Stimulated activated CD8-positive, alpha-beta memory T cell treated with anti-CD3 and anti-CD28 coated beads, Interleukin-4, amount 100 ng/mL, for 48 hours (primary cell): ENCODE measurements around the gene SELENOM.
"Not testable (repeated sequence)": the region's sequence is repeated elsewhere in the genome, so short reads cannot be mapped to it uniquely, and the experiment has no call there.

Experiments used
- DNase-seq: peaks from one replicate; pipeline ENCODE4 v3.0.0-alpha.2; 2020

Gene SELENOM

DNA sequence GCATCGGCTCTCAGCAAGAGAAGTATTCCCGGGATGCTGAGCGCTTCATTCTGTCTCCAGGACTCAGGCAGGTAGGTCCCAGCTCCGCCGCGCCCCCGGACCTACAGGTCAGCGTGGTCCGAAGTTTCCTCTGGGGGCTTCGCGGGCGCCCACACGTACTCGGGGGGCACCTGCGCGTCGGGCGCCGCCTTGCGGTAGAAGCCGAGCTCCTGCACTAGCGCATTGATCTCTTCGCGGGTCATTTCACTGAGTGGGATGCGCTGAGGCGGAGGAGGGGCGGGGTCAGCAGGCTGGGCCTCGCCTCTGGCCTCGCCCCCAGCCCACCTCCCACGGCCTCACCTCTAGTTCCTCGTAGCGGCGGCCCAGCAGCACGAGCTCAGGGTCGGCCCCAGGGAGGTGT is 2.5 kb downstream of the SELENOM start:
- no peak for DNase-seq

DNA sequence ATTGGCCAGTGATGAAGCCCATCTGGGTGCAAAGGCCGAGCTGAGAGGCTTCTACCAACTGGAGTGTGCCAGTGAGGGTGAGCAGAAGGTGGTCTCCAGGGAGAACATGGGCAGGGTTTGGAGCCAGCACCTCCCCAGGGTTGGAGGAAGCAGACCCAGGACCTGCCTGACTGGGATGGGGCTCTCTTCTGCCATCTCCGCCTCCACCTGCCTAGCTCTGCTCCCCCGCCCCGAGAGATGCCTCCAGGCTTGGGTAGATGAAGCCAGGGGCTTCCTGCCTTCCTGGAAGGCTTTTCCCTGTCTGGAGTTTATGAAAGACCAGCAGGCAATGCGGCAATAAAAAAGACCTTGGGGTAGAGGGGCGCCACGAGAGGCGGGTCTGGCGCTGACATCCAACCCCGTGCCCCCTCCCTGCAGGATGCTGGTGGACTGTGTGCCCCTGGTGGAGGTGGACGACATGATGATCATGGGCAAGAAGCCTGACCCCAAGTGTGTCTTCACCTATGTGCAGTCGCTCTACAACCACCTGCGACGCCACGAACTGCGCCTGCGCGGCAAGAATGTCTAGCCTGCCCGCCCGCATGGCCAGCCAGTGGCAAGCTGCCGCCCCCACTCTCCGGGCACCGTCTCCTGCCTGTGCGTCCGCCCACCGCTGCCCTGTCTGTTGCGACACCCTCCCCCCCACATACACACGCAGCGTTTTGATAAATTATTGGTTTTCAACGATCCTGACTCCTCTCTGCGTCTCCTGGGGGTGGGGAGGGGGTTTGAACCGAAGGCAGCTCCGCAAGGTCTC is 3.3 kb downstream of the SELENOM start:
- DNase-seq: no peak

DNA sequence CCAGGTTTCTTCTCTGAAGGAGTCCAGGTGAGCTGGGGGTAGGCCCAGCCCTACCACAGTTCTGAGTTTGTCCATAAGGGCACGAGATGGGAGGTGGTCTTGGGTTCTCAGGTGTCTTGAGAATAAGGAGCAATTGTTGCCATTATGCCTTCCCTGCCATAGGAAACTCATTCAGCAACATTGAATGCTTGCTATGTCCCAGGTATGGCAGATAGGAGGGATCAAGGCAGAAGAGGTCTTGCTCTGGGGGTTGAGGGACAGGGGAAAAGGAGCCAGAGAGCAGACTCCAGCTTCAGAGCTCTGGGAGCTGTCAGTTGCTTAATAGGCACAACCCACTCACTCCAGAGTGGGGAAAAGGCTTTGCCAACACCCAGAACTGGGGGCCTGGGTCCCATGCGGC is 4.3 kb downstream of the SELENOM start:
- DNase-seq: no peak

DNA sequence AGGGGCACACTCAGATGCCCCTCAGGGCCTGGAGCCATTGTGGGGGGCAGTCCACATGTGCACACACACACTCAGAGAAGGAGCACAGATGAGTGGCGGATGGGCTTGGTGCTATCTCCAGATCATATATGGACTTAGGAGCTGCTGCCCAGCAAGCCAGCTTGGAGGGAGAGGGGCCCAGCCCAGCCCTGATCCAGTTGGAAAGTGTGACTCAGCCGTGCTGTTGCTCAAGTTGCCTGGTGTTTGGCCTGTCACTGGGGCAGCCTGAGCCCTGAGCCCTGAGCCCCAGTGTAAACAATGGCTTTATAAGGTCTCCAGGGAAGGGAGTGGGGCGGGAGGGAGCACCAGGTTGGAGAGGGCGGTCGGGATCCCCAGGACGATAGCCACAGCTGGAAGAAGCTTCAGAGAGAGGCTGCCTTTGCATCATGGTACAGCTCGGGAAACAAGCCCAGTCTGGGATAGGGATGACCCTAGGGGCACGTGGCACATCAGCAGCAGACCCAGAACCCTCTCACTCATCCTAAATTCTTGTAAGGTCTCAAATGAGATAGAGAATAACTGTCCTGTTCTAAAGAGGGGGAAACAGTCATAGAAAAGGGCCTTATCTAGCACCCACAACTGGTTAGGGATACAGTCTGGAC is 4.8 kb downstream of the SELENOM start:
- no peak for DNase-seq

DNA sequence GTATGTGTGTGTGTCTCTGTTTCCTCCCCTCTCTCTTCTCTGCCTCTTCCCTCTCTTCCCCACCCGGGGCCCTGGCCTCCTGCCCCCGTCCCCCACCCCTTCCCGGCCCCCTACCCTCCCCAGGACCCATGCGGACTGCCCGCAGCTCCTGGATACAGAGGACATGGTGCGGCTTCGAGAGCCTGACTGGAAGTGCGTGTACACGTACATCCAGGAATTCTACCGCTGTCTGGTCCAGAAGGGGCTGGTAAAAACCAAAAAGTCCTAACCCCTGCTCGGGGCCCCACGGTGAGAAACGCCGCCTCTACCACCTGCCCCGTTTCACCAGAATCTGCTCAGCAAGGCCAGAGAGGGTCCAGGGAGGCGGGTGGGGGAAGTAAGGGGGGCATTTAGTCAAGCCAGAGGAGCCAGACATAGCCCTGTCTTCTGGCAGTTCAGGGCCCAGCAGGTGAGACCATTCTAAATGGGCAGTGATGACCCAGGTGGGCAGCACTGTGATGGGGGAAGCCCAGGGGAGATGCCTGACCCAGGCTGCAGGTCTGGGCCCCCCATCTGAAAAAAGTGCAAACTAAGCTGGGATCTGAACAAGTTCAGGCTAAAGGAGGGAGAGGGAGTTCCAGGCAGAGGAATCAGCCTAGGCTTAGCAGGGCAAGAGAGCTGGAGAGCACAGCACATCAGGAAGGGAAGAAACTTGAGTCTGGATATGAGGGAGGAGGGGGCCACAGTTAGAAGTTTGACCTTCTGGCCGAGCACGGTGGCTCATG is 6.4 kb downstream of the SELENOM start:
- no peak for DNase-seq

DNA sequence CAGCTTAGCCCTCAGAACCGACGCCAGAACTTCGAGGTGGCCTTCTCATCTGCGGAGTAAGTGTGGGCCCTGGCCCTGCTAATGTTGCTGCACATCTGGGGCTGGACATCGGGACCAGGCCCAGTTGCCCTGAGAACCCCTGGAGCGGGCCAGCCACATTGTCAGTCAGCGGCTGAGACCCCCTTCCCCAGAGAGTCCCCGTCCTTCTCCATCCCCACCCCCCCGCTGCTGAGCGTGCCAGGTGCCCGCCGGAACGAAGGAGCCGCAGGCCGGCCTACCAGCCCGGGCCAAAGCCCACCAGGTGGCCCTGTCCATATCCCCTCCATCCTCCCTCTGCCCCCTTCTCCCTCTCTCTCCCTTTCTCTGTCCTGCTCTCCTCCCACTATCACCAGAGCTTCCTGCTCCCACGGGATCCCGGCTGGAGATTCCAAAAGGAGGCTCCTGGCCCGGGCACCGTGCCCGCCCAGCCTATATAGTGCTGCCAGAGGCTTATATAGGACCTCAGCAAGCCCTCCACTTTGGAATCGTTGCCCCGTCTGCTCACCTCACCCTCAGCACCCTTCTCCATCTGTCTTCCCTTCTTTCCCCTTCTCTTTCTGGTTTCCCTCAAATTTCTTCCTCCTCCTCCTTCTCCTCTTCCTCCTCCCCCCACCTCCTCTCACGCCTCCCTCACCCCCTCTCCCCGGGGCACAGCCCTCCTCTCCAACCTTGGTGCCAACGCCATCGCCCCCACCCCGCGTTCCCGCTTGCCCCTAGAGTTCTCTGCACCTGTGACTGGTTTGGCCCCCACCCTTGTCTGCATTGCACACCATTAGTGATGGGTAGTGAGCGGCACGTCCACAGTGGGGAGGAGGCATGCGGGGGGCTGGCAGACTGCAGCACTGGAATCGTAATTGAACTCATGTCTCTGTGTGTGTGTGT is 7.3 kb downstream of the SELENOM start:
- no peak for DNase-seq

DNA sequence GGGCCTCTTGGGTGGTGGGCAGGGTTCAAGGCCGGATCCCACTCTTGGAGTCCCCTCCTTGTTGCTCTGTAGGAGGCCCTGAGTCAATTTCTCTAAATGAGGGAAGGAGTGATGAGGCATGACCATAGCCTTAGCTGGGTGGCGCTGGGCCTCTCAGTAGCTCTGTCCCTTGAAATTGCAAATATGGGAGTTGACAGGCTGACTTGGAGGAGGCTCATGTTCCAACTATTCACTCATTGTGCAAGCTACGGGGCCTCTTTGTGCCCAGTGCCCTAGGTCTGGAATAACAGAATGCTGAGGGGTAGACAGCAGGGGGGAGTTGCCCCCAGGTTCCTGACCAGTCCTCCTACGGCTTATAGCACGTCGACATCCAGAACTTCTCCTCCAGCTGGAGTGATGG is 8.0 kb downstream of the SELENOM start:
- DNase-seq: no peak

DNA sequence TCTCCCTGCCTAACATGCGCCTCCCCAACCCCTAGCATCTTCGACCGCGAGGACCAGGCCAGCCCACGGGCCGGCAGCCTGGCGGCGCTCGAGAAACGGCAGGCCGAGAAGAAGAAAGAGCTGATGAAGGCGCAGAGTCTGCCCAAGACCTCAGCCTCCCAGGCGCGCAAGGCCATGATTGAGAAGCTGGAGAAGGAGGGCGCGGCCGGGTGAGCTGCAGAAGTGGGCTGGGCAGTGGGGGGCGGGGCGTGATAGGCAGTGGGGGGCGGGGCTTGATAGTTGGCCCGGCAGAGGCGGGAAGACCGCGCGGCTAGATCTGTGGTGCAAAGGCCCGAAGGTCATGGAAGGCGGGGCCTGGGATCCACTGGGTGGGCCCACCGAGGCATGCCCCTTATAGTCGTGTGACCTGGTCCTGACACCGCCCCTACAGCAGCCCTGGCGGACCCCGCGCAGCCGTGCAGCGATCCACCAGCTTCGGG is 8.7 kb downstream of the SELENOM start:
- no peak for DNase-seq

DNA sequence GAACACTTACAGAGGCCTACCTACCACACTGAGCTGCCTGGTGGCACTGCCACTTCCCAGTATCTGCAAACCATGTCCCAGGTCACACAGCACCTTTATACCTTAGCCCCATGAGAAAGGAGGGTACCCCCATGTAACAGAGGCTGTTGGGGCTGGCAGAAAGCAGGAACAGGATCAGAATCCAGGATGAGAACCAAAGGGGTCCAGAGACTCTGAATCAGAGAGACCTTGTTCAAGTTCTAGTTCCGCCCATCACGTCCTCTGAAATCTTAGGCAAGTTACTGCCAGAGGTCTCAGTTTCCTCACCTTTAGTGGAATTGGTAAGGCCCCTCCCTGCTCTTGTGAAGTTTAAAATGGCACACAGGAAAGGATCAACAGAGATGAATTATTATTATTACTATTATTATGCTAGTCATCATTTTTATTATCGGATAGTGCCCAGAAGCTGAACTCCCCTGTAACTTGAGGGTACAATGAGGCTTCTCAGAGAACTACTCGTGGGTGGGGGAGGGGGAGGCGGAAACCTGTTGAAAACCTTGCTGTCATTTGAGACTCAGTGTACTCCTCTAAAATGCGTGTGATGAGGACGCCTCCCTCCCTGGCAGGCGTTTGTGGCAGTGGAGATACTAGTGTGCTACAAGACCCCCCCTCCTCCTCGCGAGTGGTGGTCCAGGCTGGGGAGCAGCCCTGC is 9.3 kb downstream of the SELENOM start:
- DNase-seq: no peak

DNA sequence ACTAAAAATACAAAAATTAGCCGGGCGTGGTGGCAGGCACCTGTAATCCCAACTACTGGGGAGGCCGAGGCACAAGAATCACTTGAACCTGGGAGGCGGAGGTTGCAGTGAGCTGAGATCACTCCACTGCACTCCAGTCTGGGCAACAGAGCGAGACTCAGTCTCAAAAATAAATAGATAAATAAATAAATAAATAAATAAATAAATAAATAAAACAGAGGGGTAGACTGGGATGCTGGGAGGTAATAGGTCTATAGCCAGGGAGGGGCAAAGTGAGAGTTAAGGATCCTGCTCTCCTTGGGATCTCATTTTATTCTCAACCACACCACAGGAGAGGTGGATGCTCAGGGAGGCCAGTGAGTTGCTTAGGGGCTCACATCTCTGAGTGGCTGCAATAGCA is 9.8 kb downstream of the SELENOM start:
- DNase-seq: not testable (repeated sequence)

DNA sequence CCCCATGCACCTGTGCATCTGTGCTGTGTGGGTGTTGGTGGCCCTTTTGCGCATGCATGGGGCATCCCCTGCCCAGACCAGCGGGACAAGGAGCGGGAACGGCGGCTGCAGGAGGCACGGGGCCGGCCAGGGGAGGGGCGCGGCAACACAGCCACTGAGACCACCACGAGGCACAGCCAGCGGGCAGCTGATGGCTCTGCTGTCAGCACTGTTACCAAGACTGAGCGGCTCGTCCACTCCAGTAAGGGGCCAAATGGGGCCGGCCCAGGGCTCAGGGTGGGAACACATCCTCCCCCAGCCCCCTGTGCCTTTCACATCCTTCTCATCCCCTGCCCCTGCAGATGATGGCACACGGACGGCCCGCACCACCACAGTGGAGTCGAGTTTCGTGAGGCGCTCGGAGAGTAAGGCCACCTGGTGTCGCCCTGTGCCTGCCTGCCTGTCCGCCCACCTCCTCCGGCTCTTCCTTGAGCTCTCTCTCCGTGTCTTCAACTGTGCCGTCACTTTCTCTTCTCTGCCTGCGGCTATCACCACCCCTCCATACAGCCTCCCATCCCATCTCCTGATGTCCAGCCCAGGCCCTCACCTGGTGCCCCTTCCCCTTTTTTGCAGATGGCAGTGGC is 10.6 kb downstream of the SELENOM start:
- DNase-seq: no peak

DNA sequence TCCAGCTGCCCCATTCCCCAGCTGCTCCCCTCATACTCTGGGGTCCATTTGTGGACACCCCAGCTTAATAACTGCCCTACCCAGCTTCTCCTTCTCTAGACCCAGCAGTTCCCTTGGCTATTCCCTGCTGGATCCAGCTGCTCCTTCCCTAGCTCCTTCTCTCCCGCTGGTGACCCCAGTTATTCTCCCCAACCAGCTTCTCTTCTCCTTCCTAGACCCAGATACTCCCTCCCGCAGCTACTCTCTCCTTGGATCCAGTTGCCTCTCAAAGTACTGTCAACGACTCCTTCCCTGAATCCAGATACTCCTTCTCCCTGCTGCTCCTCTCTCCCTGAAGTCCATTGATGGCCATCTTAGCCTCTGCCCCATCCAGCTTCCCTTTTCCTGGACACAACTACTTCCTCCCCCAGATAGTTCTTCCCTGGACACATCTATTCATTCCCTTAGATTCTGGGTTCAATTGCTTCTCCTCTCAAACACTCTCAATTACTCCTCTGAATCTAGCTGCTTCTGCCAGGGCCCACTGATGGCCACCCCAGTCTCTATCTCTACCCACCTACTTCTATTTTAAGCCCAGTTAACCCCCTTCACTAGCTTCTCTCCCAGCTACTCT is 11.6 kb downstream of the SELENOM start:
- DNase-seq: no peak

DNA sequence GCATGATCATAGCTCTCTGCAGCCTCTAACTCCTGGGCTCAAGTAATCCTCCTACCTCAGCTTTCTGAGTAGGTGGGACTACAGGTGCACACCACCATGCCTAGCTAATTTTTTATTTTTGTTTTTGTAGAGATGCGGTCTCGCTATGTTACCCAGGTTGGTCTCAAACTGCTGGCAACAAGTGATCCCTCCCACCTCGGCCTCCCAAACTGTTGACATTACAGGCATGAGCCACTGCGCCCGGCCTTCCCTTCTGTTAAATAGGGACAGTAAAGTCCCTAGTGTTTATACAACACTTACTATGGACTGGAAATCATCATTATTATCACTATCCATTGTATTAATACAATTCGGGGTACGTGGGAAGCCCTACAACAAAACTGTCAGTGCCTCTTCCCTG is 12.6 kb downstream of the SELENOM start:
- no peak for DNase-seq

DNA sequence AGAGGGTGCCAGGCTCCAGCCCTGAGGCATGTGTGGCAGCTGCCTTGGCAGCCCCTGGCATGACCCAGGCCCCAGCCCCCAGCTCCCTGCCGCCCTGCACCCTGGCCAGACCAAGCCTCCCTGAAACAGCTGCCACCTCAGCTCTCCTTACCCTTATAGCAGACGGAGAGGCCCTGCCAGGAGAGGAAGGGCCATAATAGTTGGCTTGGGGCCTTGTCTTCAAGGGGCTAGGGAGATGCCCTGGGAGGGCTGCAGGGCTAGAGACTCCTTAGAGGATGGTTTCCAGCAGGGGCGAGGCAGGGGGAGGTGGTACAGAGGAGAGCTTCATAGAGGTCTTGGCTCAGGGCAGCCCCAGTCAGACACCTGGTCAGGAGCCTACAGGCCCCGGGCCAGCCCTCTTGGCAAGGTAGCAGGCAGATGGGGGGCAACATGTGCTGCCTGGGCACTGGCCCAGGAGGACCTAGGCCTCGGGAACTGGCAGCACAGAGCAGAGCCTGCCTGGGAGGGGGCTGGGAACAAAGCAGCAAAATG is 13.3 kb downstream of the SELENOM start:
- no peak for DNase-seq

DNA sequence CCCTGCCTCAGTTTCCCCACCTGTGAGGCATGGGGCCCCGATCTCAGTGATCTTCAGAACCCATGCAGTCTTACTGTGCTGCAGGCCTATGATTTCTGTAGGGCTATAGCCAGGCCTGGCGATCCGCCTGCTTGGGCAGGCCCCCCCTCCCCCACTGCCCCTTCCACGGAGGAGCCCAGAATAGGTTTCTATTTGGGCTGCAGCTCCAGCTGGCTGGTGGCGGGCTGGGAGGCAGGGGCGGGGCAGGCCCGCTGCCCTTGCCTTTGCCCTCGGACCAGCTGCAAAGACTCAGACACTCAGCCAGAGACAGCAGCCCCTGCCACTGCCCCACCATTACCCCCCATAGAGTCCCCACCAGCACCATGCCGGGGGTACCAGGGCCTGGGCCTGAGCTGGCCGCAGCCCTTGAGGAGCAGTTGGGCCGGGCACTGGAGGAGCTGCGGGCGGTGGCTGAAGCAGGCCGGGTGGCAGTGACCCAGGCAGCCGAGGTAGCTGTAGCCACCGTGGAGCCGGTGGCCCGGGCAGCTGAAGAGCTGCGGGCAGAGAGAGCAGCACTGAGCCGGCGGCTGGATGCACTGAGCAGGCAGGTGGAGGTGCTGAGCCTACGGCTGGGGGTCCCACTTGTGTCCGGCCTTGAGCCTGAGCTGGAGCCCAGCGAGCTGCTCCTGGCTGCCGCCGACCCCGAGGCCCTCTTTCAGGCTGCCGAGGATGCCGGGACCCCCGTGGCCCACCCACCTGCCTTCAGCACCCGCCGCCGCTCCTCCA is 14.1 kb downstream of the SELENOM start:
- DNase-seq: no peak

DNA sequence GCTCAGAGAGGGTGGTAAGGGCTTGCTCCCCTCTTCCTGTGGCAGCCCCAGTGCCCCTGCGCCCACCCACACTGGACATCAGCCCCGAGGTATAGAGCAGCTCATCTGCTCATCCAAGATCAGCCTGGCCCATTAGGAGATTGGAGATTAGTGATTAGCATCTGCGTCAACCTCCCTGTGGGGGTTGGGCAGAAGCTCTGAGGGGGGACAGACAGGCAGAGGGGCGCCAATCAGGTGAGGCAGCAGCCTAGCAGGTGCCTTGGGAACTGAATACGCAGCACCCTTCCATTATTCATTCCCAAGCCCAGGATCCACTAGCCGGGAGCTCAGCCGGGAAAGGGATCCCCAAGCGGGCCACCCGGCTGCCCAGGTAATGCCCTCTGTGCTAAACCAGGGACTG is 15.2 kb downstream of the SELENOM start:
- DNase-seq: no peak

DNA sequence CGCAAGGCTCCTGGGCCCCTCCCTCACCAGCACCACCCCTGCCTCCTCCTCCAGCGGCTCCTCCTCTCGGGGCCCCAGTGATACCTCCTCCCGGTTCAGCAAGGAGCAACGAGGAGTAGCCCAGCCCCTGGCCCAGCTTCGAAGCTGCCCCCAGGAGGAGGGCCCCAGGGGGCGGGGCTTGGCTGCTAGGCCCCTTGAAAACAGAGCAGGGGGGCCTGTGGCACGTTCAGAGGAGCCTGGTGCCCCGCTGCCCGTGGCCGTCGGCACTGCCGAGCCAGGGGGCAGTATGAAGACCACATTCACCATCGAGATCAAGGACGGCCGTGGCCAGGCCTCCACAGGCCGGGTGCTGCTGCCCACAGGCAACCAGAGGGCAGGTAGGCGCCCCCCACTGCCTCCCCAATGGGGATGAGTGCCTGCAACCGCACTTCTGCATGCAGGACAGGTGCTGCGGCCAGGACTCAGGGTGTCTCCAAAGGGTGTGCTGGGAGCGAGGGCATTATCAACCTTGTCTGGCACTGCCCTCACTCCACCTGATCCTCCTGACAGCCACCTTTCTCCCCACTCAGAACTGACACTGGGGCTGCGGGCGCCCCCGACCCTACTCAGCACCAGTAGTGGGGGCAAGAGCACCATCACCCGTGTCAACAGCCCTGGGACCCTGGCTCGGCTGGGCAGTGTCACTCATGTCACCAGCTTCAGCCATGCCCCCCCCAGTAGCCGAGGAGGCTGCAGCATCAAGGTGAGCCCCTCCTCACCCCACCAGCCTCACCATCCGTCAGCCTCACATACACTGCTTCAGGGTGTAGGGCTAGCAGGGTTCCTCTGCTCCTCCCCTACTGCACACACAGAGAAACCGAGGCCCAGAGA is 16.0 kb downstream of the SELENOM start:
- DNase-seq: no peak

DNA sequence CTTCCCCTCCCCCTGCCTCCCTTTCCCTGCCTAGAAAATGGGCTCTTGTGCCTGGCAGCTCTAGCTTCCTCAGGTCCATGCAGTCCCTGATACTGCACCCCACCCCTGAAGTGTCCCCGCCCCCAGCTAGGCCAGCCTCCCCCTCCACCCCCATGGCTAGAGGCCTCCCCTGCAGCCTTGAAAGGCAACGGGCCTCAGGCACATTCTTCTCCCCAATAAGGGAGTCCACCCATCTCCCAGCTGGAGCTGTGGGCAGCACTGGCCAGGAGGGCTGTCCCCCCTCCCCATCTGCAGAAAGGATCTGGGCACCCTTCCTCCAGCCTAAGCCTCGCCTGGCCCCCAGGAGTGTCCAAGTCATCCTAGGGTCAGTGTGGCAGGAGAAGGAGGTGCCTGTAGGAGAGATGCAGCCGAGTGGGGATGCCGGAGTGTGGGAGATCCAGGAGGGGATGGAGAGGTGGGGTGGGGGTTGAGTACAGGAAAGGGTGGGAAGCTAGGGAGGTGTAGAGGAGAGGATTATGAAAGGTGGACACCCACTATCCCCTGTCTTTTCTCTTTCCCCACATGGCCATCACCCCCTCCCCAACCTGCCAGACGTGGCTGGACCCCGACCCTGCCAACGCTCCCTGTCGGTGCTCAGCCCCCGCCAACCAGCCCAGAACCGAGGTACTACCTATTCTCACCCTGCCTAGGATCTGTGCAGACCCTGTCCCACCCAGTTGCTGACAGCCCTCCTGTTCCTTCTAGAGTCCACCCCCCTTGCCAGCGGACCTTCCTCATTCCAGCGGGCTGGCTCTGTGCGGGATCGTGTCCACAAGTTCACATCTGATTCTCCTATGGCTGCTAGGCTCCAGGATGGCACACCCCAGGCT is 16.9 kb downstream of the SELENOM start:
- no peak for DNase-seq
